GM18507 (cell line): ENCODE data around the gene SLC23A1.

Source experiments
- DNase-seq: peaks from one replicate; pipeline ENCODE4 v3.0.0; 2011; ENCODE audit warnings: low read depth; ENCODE audit not compliant: insufficient read length; ENCODE audit errors: extremely low spot score
- FAIRE-seq: peaks from 2 replicates; lab custom pipeline; 2011; peaks lifted over from hg19 to GRCh38; lab: Jason Lieb, UNC

SLC23A1 gene

DNA sequence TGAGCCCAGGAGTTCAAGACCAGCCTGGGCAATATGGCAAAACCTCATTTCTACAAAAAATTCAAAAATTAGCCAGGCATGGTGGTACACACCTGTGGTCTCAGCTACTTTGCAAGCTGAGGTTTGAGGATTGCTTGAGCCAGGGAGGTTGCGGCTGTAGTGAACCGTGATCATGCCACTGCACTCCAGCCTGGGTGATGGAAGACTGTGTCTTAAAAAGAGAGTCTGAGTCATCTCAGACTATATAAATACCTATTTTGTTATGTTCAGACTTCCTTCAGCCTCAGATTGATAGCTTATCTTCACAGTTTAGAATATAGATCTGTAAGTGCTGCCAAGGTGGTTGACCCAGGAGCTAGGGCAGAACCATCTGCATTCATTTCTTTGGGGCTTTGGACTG is 43.0 kb downstream of the SLC23A1 start:
- DNase-seq (no peak), FAIRE-seq (no peak)

GRCh38 chr5:139335811-139336210 is 47.3 kb downstream of the SLC23A1 start:
- no peak for FAIRE-seq
- DNase-seq: no peak
